GM12878 (cell line): ENCODE results near the gene ME3. TPM values are rescaled to one million over a fixed set of nuclear protein-coding genes. Genes with fewer than 3 reads are reported as not detected.

Experiments
- ATAC-seq: fragments of 200-7000 bp; cut with Tn5 transposase; 3 replicates; pipeline ENCODE4 v1.9.1; 2020; ENCODE audit warnings: mild to moderate bottlenecking, moderate library complexity
- BruUV-seq: library from RNA; stranded (reverse); fragments of 400-500 nt; replicated peaks from 2 replicates; lab custom pipeline; 2021; lab: Mats Ljungman, UMichigan
- CTCF ChIA-PET: fragments of 300-600 bp; sonication (Branson Sonifier 250); formaldehyde crosslinking; extraction: SDS; loops from one replicate; lab custom pipeline; 2021; ENCODE audit warnings: inconsistent platforms; lab: Yijun Ruan, JAX
- POLR2A ChIA-PET: fragments of 350-600 bp; formaldehyde crosslinking; extraction: SDS; loops from one replicate; lab custom pipeline; 2021; ENCODE audit warnings: inconsistent platforms; lab: Charles Lee
- RAD21 ChIA-PET: fragments of 300-600 bp; sonication (Branson Sonifier 250); formaldehyde crosslinking; loops from one replicate; lab custom pipeline; 2023; ENCODE audit warnings: antibody characterized with exemption; ENCODE audit not compliant: unreplicated experiment; lab: Charles Lee
- SMC1A ChIA-PET: fragments of 300-600 bp; sonication (Branson Sonifier 250); formaldehyde crosslinking; loops from one replicate; lab custom pipeline; 2023; ENCODE audit not compliant: unreplicated experiment, uncharacterized antibody; lab: Charles Lee
- DNase-seq: peaks from one replicate; pipeline ENCODE4 v3.0.0-alpha.2; 2011; ENCODE audit warnings: low read depth, low spot score
- FAIRE-seq: peaks from 3 replicates; lab custom pipeline; 2011; peaks lifted over from hg19 to GRCh38; lab: Jason Lieb, UNC
- H2AFZ ChIP-seq: 2 replicates; pipeline ENCODE4 v1.6.0; 2011; ENCODE audit warnings: low read depth, low read length, control low read depth; ENCODE audit not compliant: control insufficient read depth
- H3K27ac ChIP-seq: 2 replicates; pipeline ENCODE4 v1.5.1; 2011; ENCODE audit warnings: control low read depth; ENCODE audit not compliant: control insufficient read depth, insufficient read depth
- H3K27me3 ChIP-seq, 2 experiments: replicated peaks in 1 of 2; 2 replicates each; pipeline versions ENCODE4 v1.6.0 to v1.6.1; 2011; ENCODE audit warnings: low read length in 1 of 2; ENCODE audit not compliant: control insufficient read depth in 2 of 2, insufficient read depth in 2 of 2
- H3K36me3 ChIP-seq, 2 experiments: 2 replicates each; pipeline ENCODE4 v1.5.1; 2011; ENCODE audit warnings: low read length in 1 of 2; ENCODE audit not compliant: control insufficient read depth in 2 of 2, insufficient read depth in 2 of 2
- H3K4me1 ChIP-seq: 2 replicates; pipeline ENCODE4 v1.6.1; 2011; ENCODE audit warnings: mild to moderate bottlenecking, low read length, moderate library complexity, mixed read lengths; ENCODE audit not compliant: control insufficient read depth, insufficient read depth
- H3K4me2 ChIP-seq: 2 replicates; pipeline ENCODE4 v1.6.0; 2011; ENCODE audit warnings: control low read depth; ENCODE audit not compliant: control insufficient read depth, insufficient read depth
- H3K4me3 ChIP-seq: fragments of 200-600 bp; sonication (generic); 2 replicates; pipeline ENCODE4 v1.5.1; 2016
- H3K79me2 ChIP-seq: 2 replicates; pipeline ENCODE4 v1.6.0; 2011; ENCODE audit warnings: low read length; ENCODE audit not compliant: control insufficient read depth, insufficient read depth
- H3K9ac ChIP-seq: 2 replicates; pipeline ENCODE4 v1.8.0; 2011; ENCODE audit warnings: low read length, control low read depth, mixed read lengths; ENCODE audit not compliant: control insufficient read depth, insufficient read depth
- H3K9me3 ChIP-seq: replicated peaks from 3 replicates; pipeline ENCODE4 v1.5.1; 2011; ENCODE audit warnings: mild to moderate bottlenecking, low read length; ENCODE audit not compliant: control insufficient read depth, insufficient read depth
- H4K20me1 ChIP-seq: 2 replicates; pipeline ENCODE4 v1.6.0; 2011; ENCODE audit not compliant: control insufficient read depth, insufficient read depth
- CBX5 ChIP-seq: sonication (generic); IDR thresholded peaks from 2 replicates; pipeline ENCODE4 v1.6.1; 2016; ENCODE audit warnings: low read depth, moderate library complexity, mild to moderate bottlenecking, inconsistent platforms
- E2F4 ChIP-seq: IDR thresholded peaks from 2 replicates; pipeline ENCODE4 v1.6.1; 2012; ENCODE audit warnings: low read depth, low read length, improper control_type of control experiment
- EZH2 ChIP-seq: IDR thresholded peaks from 2 replicates; pipeline ENCODE4 v1.6.1; 2012; ENCODE audit warnings: low read depth, mild to moderate bottlenecking, control low read depth, inconsistent platforms, low read length, borderline replicate concordance; ENCODE audit not compliant: control insufficient read depth
- HDAC2 ChIP-seq: fragments of 200-600 bp; sonication (generic); IDR thresholded peaks from 2 replicates; pipeline ENCODE4 v1.6.1; 2017
- KLF5 ChIP-seq: fragments of 450-650 bp; IDR thresholded peaks from 2 replicates; pipeline ENCODE4 v1.6.1; 2014; ENCODE audit warnings: mild to moderate bottlenecking; ENCODE audit not compliant: partially characterized antibody
- POLR2A ChIP-seq: IDR thresholded peaks from 2 replicates; pipeline ENCODE4 v1.6.1; 2011; ENCODE audit warnings: low read depth, mild to moderate bottlenecking, low read length
- POU2F2 ChIP-seq: IDR thresholded peaks from 3 replicates; pipeline ENCODE4 v1.6.1; 2011; ENCODE audit warnings: low read depth, mild to moderate bottlenecking, low read length, borderline replicate concordance
- RAD21 ChIP-seq: IDR thresholded peaks from 2 replicates; pipeline ENCODE4 v1.6.1; 2011; ENCODE audit warnings: mild to moderate bottlenecking, low read depth, low read length, moderate library complexity; ENCODE audit not compliant: insufficient read depth
- RAD51 ChIP-seq: fragments of 450-650 bp; IDR thresholded peaks from 2 replicates; pipeline ENCODE4 v1.6.1; 2016; ENCODE audit warnings: moderate library complexity, mild to moderate bottlenecking, inconsistent platforms
- TBL1XR1 ChIP-seq: IDR thresholded peaks from 2 replicates; pipeline ENCODE4 v1.6.1; 2012; ENCODE audit warnings: low read depth, low read length, improper control_type of control experiment
- TCF7 ChIP-seq: IDR thresholded peaks from 2 replicates; pipeline ENCODE4 v1.6.1; 2014; ENCODE audit warnings: antibody characterized with exemption, borderline replicate concordance
- ZNF622 ChIP-seq: fragments of 450-650 bp; IDR thresholded peaks from 2 replicates; pipeline ENCODE4 v1.6.1; 2017; ENCODE audit warnings: mild to moderate bottlenecking, inconsistent platforms
- WGBS: methylation state at CpG from one replicate; pipeline ENCODE4 v1.1.6; 2016; ENCODE audit warnings: low lambda C conversion rate; ENCODE audit not compliant: insufficient replicate concordance, insufficient coverage; ENCODE audit errors: missing lambda C conversion rate; 5-methylcytosine and 5-hydroxymethylcytosine counted together
- in situ Hi-C: fragments of 300-500 bp; cut with MboI; formaldehyde crosslinking; loops from 9 replicates; pipeline ENCODE4 v1.14.3; 2018; ENCODE audit warnings: mixed read lengths
- intact Hi-C: fragments of 100-400 bp; cut with micrococcal nuclease; formaldehyde crosslinking; loops from one replicate; pipeline ENCODE4 v1.14.2; 2022; ENCODE audit not compliant: unreplicated experiment
- polyA plus RNA-seq, 11 experiments: library from polyadenylated mRNA; depleted of rRNA in 4 of 11; unstranded in 6 of 11; stranded (reverse) in 5 of 11; fragments of >200 nt; fragmentation: Nextera tagmentation in 4 of 11; fragmentation: Illumina TruSeq in 1 of 11; extraction: Ambion mirVana in 4 of 11; extraction: Trizol in 1 of 11; gene quantifications; 1 replicate in 1 of 11; 2 replicates in 10 of 11; pipeline versions ENCODE4 v1.2.1 to v1.2.3, GENCODE V29; 2011 to 2016; ENCODE audit warnings: inconsistent platforms in 2 of 11, missing spikeins in 2 of 11, low read depth in 1 of 11
- total RNA-seq, 4 experiments: library from RNA; depleted of rRNA in 3 of 4; stranded (reverse); fragments of >200 nt in 3 of 4; fragmentation: Illumina TruSeq in 1 of 4; extraction: Trizol in 1 of 4; gene quantifications; 2 replicates each; pipeline versions ENCODE4 v1.2.1 to v1.2.3, GENCODE V29; 2013 to 2021

ME3 gene
- total and polyA plus RNA-seq, 10 of the 15 experiments (the other 5 are each of a cell fraction or from before 2014, with no cell fraction given) = 0.06 to 0.40 (median 0.19) TPM; not detected in 2

- Histone ChIP-seq H3K27ac (no peak overlapping the region), H3K9me3 (no peaks in the 10 kb centered on the region)
- intact Hi-C loops = no loop called here
- TF ChIP-seq HDAC2 = no peak
- TF ChIP-seq, all 136 proteins: peak for 0
- Histone ChIP-seq H3K4me1 (no peaks in the 10 kb centered on the region), H3K4me3 (no peak overlapping the region), H3K27me3 (no peaks in the 10 kb centered on the region), H4K20me1 (no peaks in the 10 kb centered on the region), H3K4me2 (no peak overlapping the region), H3K9ac (no peak overlapping the region), H2AFZ (no peak overlapping the region), H3K79me2 (no peaks in the 10 kb centered on the region), H3K36me3 (no peaks in the 10 kb centered on the region)
- ChIA-PET CTCF (interaction anchor here (0.6 kb wide), 1 partner anchor 107 kb away, joined by 3 read pairs; no protein-coding TSS in a partner anchor), RAD21 (no interaction called here), SMC1A (interaction anchor here (1.1 kb wide), 1 partner anchor 91 kb away, joined by 3 read pairs; no protein-coding TSS in a partner anchor), POLR2A (no interaction called here)
- 31% methylated on average over 3 of the region's 3 CpGs for WGBS
- ATAC-seq (no peak), DNase-seq (no peak), FAIRE-seq (no peak)
- in situ Hi-C loops = no loop called here
- BruUV-seq = no TSS peak
Observed at GRCh38 chr11:86715611-86716010, 43.2 kb upstream of the ME3 start.

GRCh38 chr11:86713552-86713951 is 41.1 kb upstream of the ME3 start:
- in situ Hi-C loops = no loop called here
- ATAC-seq (no peak), DNase-seq (no peak), FAIRE-seq (no peak)
- no peak overlapping the region for H3K27ac ChIP-seq
- BruUV-seq = no TSS peak
- H4K20me1 ChIP-seq = no peaks in the 10 kb centered on the region
- H3K9ac ChIP-seq = no peak overlapping the region
- H3K4me1 ChIP-seq = no peaks in the 10 kb centered on the region
- SMC1A ChIA-PET = no interaction called here
- CTCF ChIA-PET = no interaction called here
- RAD21 ChIA-PET = no interaction called here
- H3K36me3 ChIP-seq = no peaks in the 10 kb centered on the region
- no peak for TF ChIP-seq TCF7
- no peak for TF ChIP-seq POU2F2
- TF ChIP-seq EZH2 = no peak
- no peak for TF ChIP-seq TBL1XR1
- TF ChIP-seq RAD51 = no peak
- no peak for TF ChIP-seq CBX5
- TF ChIP-seq KLF5 = no peak
- no peak for TF ChIP-seq RAD21
- TF ChIP-seq E2F4 = no peak
- TF ChIP-seq ZNF622 = no peak
- TF ChIP-seq POLR2A = no peak
- POLR2A ChIA-PET = no interaction called here
- H3K4me3 ChIP-seq = no peak overlapping the region
- no peaks in the 10 kb centered on the region for H3K79me2 ChIP-seq
- H3K27me3 ChIP-seq = no peaks in the 10 kb centered on the region
- 54% methylated on average over 5 of the region's 5 CpGs for WGBS
- intact Hi-C loops = no loop called here
- no peak overlapping the region for H2AFZ ChIP-seq
- H3K9me3 ChIP-seq = no peaks in the 10 kb centered on the region
- H3K4me2 ChIP-seq = no peak overlapping the region
